ENCODE measurements around the gene MOB3A.

GRCh38 chr19:2122982-2123381, 26.9 kb upstream of the MOB3A start:
- TF ChIP-seq CTCF (IDR thresholded peaks at IDR 0.05 in 4 of 5, conservative IDR thresholded peaks at IDR 0.05 in 1 of 5) = no peak
- no peak for TF ChIP-seq POLR2A (IDR thresholded peaks at IDR 0.05)
